Esophagus squamous epithelium (tissue), 5 donors: ENCODE data around the gene NUDT8. TPM values are rescaled to one million over a fixed set of nuclear protein-coding genes. Genes with fewer than 3 reads are reported as not detected.

Experiments
- DNase-seq: peaks from one replicate; lab custom pipeline; 2025; lab: John Stamatoyannopoulos, UW
- H3K27ac ChIP-seq, 4 donors: fragments of 200-600 bp; sonication (generic); one replicate each; pipeline ENCODE4 v1.5.1; 2016 to 2019; ENCODE audit warnings: mild to moderate bottlenecking in 1 of 4
- H3K27me3 ChIP-seq, 4 donors: fragments of 200-600 bp; sonication (generic); 1 replicate in 3 of 4; 2 replicates in 1 of 4; pipeline versions ENCODE4 v1.5.1 to v1.6.0; 2017 to 2021; ENCODE audit warnings: antibody characterized with exemption in 1 of 4
- H3K36me3 ChIP-seq, 3 donors: fragments of 200-600 bp; sonication (generic); one replicate each; pipeline ENCODE4 v1.5.1; 2016 to 2019
- H3K4me1 ChIP-seq, 3 donors: fragments of 200-600 bp; sonication (generic); one replicate each; pipeline ENCODE4 v1.5.1; 2017 to 2019
- H3K4me3 ChIP-seq, 4 donors: fragments of 200-600 bp; sonication (generic); 1 replicate in 3 of 4; 2 replicates in 1 of 4; pipeline ENCODE4 v1.5.1; 2016 to 2019; ENCODE audit warnings: mild to moderate bottlenecking in 2 of 4, moderate library complexity in 1 of 4
- H3K9me3 ChIP-seq, 3 donors: fragments of 200-600 bp; sonication (generic); one replicate each; pipeline ENCODE4 v1.5.1; 2016 to 2019
- POLR2A ChIP-seq, 4 donors: fragments of 450-650 bp; IDR thresholded peaks; one replicate each; pipeline ENCODE4 v1.6.1; 2017; ENCODE audit warnings: antibody characterized with exemption in 4 of 4, mild to moderate bottlenecking in 4 of 4, moderate library complexity in 3 of 4
- WGBS, 2 donors: methylation state at CpG; one replicate each; pipeline ENCODE4 v1.1.5; 2018; 5-methylcytosine and 5-hydroxymethylcytosine counted together
- intact Hi-C: fragments of 100-400 bp; cut with DNase I; formaldehyde crosslinking; loops from one replicate; pipeline ENCODE4 v1.15.0; 2022
- total RNA-seq, 4 donors: library from RNA; depleted of rRNA; stranded (reverse); fragments of >200 nt; gene quantifications; one replicate each; pipeline ENCODE4 v1.1.0, GENCODE V29; 2016
- TF ChIP-seq, protein P1 (sequence below), 6 experiments: fragments of 450-650 bp in 4 of 6; fragments of 200-600 bp in 2 of 6; sonication (generic) in 2 of 6; IDR thresholded peaks; one replicate each; pipeline ENCODE4 v1.5.1; 2016 to 2019; ENCODE audit warnings: antibody characterized with exemption in 6 of 6, mild to moderate bottlenecking in 4 of 6, moderate library complexity in 4 of 6
- donor health status: DM: yes; HTN: yes; CAD: no.

NUDT8 gene
- total RNA-seq, 4 donors from 2014 or later = 37.5 to 68.0 (median 47.0) TPM

DNA sequence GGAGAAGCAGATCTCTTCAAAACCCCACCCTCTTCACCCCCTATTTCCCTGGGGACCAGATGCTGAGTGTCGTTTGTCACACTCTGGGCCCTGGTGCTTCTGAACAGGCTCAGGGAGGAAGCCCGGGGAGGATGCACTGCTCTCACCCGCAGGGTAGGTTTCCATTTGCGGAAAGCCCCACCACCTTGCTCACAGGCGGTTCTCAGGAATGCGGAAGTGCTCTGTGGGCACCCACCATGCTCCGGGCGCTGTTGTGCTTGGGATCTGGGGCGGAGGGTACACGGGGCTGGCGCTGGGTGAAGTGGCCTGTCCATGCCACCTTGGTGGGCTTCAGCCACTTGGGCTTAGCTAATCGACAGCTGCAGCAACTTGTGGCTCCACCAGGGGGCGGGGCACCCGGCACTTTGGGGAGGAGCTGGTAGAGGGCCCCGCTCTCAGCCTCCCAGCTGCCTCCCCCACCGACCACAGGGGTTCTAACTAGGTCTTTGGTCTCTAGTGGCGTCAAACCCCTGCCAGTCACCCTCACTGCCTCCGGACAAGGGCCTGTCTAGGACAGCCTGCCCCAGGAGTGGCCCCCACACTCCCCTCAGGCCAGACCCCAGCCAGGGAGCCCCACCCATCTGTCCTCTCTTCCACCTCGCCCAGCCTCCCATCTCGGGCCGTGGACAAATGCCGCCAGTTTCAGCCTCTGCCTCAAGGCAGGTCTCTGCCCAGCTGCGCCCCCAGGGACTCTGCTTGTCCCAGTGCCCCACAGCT lies 15.6 kb downstream of the NUDT8 start:
- Histone ChIP-seq H3K36me3 (peaks cover 17 to 44% (median 22%) of the 10 kb centered on the region in 3 donors), H3K9me3 (no peaks in the 10 kb centered on the region), H3K4me1 (peaks cover 13 to 29% (median 15%) of the 10 kb centered on the region in 3 donors), H3K4me3 (peak overlapping the region; percentile 17 to 63 (median 42)), H3K27ac (peak overlapping the region; percentile 53 to 82 (median 72)), H3K27me3 (peaks cover 0 to 28% (median 0%) of the 10 kb centered on the region in 4 donors)
- intact Hi-C loops = no loop called here
- DNase-seq = no peak
- 9 to 19% methylated on average over 5 to 6 of the region's 23 CpGs for WGBS, 2 donors
- peak in 1 of 4 donors; percentile 25 for TF ChIP-seq POLR2A (IDR thresholded peaks at IDR 0.05)
- TF ChIP-seq, protein P1, sequence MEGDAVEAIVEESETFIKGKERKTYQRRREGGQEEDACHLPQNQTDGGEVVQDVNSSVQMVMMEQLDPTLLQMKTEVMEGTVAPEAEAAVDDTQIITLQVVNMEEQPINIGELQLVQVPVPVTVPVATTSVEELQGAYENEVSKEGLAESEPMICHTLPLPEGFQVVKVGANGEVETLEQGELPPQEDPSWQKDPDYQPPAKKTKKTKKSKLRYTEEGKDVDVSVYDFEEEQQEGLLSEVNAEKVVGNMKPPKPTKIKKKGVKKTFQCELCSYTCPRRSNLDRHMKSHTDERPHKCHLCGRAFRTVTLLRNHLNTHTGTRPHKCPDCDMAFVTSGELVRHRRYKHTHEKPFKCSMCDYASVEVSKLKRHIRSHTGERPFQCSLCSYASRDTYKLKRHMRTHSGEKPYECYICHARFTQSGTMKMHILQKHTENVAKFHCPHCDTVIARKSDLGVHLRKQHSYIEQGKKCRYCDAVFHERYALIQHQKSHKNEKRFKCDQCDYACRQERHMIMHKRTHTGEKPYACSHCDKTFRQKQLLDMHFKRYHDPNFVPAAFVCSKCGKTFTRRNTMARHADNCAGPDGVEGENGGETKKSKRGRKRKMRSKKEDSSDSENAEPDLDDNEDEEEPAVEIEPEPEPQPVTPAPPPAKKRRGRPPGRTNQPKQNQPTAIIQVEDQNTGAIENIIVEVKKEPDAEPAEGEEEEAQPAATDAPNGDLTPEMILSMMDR (IDR thresholded peaks at IDR 0.05) = peak; percentile 45 to 74 (median 64)

DNA sequence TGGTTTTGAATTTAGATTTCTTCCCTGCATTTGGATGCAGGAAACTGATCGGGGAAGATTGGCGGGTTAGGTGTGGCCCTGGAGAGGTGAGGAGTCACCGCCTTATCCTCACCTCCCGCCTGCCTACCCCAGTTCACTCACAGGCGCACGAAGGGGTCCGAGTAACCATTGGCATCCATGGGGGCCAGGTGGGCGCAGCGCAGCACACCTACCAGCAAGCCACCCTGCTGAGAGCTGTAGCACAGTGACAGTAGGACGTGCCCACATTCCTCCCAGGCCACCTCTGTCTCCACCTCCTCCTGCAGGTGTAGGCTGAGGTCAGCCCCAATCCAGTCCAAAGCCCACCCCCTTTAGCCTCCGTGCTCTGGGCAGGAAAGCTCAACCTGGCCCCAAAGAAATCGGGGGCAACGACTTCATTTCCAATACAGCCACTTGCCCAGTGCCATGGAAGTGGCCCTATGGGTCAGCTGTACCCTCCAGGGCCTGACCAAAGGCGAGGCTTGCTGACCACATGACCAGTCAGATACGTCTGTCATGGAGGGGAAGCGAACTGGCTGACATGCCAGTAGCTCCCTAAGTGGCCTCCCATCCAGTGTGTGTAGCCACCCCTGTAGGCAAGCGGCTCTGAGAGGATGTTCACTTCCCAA lies 16.3 kb downstream of the NUDT8 start:
- Histone ChIP-seq H3K27ac (peak overlapping the region; percentile 53 to 82 (median 72)), H3K36me3 (peaks cover 20 to 51% (median 29%) of the 10 kb centered on the region in 3 donors), H3K9me3 (no peaks in the 10 kb centered on the region), H3K4me1 (peaks cover 13 to 33% (median 15%) of the 10 kb centered on the region in 3 donors), H3K27me3 (peaks cover 0 to 28% (median 0%) of the 10 kb centered on the region in 4 donors), H3K4me3 (peak overlapping the region; percentile 17 to 63 (median 42))
- TF ChIP-seq, protein P1 (IDR thresholded peaks at IDR 0.05) = no peak
- no peak for TF ChIP-seq POLR2A (IDR thresholded peaks at IDR 0.05)
- 71 to 85% methylated on average over 10 to 12 of the region's 17 CpGs for WGBS, 2 donors
- intact Hi-C loops = no loop called here
- DNase-seq = no peak

- DNase-seq = no peak
- Histone ChIP-seq H3K9me3 (no peaks in the 10 kb centered on the region), H3K27me3 (peaks cover 0 to 28% (median 0%) of the 10 kb centered on the region in 4 donors), H3K4me3 (no peak overlapping the region), H3K4me1 (peaks cover 14 to 39% (median 20%) of the 10 kb centered on the region in 3 donors), H3K36me3 (peaks cover 20 to 54% (median 31%) of the 10 kb centered on the region in 3 donors), H3K27ac (no peak overlapping the region)
- WGBS, 2 donors = 75 to 92% methylated on average over 2 to 7 of the region's 13 CpGs
- intact Hi-C loops = no loop called here
- TF ChIP-seq POLR2A (IDR thresholded peaks at IDR 0.05) = no peak
- TF ChIP-seq, protein P1 (IDR thresholded peaks at IDR 0.05) = no peak
These were observed 17.0 kb downstream of the NUDT8 start for GRCh38 chr11:67612751-67613150.

DNA sequence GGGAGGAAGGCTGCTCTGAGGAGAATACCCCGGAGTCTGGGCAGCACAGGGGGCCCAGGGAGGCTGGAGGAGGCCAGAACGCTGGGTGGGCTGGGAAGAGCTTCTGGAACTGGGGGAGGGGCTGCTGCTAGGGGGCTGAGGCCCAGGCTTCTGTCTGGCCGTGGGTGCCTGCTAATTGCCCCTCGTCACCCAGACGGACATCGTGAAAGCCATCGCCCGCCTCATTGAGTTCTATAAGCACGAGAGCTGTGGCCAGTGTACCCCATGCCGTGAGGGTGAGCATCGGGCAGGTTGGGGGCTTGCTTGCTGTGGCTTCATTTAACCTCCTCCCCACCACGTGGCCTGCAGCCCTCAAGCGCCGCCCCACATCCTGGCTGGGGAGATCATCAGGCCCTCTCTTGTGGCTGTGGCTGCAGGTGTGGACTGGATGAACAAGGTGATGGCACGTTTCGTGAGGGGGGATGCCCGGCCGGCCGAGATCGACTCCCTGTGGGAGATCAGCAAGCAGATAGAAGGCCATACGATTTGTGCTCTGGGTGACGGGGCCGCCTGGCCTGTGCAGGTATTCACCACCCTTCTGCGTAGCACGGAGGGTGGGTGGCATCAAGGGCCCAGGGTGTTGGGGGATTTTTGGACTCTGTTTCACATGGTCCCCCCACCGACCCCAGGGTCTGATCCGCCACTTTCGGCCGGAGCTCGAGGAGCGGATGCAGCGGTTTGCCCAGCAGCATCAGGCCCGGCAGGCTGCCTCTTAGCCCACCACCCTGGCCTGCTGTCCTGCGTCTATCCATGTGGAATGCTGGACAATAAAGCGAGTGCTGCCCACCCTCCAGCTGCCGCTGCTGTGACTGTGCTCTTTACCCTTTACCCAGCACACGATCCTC lies 17.8 kb downstream of the NUDT8 start:
- Histone ChIP-seq H3K27me3 (peaks cover 0 to 27% (median 0%) of the 10 kb centered on the region in 4 donors), H3K4me3 (no peak overlapping the region), H3K9me3 (no peaks in the 10 kb centered on the region), H3K27ac (no peak overlapping the region), H3K36me3 (peaks cover 20 to 54% (median 31%) of the 10 kb centered on the region in 3 donors), H3K4me1 (peaks cover 21 to 47% (median 26%) of the 10 kb centered on the region in 3 donors)
- TF ChIP-seq, protein P1 (IDR thresholded peaks at IDR 0.05) = no peak
- TF ChIP-seq POLR2A (IDR thresholded peaks at IDR 0.05) = no peak
- intact Hi-C loops = no loop called here
- no peak for DNase-seq
- WGBS, 2 donors = 84 to 88% methylated on average over 8 to 21 of the region's 37 CpGs
